ENCODE data around the gene EPHB2.

EPHB2 gene

DNA sequence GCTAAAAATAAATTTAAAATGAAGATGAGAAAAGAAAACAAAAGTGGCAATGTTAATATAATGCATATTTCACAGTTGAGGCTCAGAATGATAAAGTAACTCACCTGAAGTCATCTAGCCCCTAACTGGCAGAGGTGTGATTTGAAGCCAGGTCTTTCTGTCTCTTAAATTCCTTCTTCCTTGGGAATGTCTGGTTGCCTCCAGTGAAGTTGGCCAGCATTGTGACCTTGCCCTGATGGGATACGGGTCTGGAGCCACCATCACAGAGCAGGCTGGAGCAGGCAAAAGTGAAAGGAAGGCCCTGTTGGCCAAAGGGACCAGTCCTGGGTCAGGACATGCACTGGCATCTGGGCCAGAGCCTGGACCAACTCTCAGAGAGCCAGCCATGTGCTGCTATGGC, 111.7 kb downstream of the EPHB2 start:
- H3K4me1 ChIP-seq (ENCODE audit: low read length), result no peaks in the 10 kb centered on the region

DNA sequence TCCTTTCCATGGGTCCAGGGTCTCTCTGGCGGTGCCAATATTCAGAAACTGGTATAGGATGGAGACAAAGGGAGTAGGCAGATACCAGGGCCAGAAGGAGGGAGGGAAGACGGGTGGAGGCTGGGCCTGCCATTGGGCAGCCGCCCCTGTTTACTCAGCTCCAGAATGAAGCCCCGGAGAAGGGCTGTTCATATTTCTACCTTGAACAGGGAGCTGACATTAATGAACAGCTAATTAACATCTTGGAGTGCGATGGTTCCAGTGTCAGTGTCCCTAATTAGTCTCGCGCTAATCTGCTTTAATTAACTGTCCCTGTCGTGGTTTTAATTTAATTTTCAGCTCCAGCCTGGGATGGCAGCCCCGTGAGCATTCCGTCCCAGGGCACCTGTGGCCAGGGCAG, 113.8 kb downstream of the EPHB2 start:
- Histone ChIP-seq H3K9me2 (replicated peaks; ENCODE audit: insufficient read depth, low read length) (no peaks in the 10 kb centered on the region), H4K20me1 (ENCODE audit: insufficient read depth, low read length) (no peaks in the 10 kb centered on the region), H3K27ac (ENCODE audit: low read length) (no peak overlapping the region), H3K36me3 (replicated peaks; ENCODE audit: insufficient read depth, low read length) (no peaks in the 10 kb centered on the region), H3F3A (ENCODE audit: insufficient read depth, low read length) (no peaks in the 10 kb centered on the region), H3K4me3 (ENCODE audit: low read length) (no peak overlapping the region), H2AFZ (ENCODE audit: low read length) (no peak overlapping the region), H3K9me3 (replicated peaks; ENCODE audit: insufficient read depth, low read length) (no peaks in the 10 kb centered on the region), H3K79me2 (ENCODE audit: low read length) (no peaks in the 10 kb centered on the region), H3K4me1 (ENCODE audit: low read length) (no peaks in the 10 kb centered on the region), H3K27me3 (replicated peaks; ENCODE audit: insufficient read depth, low read length) (peaks cover 95% of the 10 kb centered on the region), H3K9ac (ENCODE audit: low read length) (no peak overlapping the region), H3K4me2 (ENCODE audit: low read depth, low read length) (no peak overlapping the region)
- TF ChIP-seq EZH2 (optimal IDR thresholded peaks at IDR 0.05; ENCODE audit: low read depth, low read length) (no peak), CTCF (IDR thresholded peaks at IDR 0.05; ENCODE audit: low read length) (no peak), EZH2phosphoT487 (IDR thresholded peaks at IDR 0.05; ENCODE audit: low read length) (no peak)
- no peak for DNase-seq

More for the DNA sequence above, 111.7 kb downstream of the EPHB2 start:
- Histone ChIP-seq H3K9me2 (replicated peaks; ENCODE audit: insufficient read depth, low read length) (no peaks in the 10 kb centered on the region), H3K9me3 (replicated peaks; ENCODE audit: insufficient read depth, low read length) (no peaks in the 10 kb centered on the region), H3F3A (ENCODE audit: insufficient read depth, low read length) (no peaks in the 10 kb centered on the region), H3K27me3 (replicated peaks; ENCODE audit: insufficient read depth, low read length) (peaks cover 94% of the 10 kb centered on the region), H3K36me3 (replicated peaks; ENCODE audit: insufficient read depth, low read length) (no peaks in the 10 kb centered on the region), H3K79me2 (ENCODE audit: low read length) (no peaks in the 10 kb centered on the region), H2AFZ (ENCODE audit: low read length) (no peak overlapping the region), H4K20me1 (ENCODE audit: insufficient read depth, low read length) (no peaks in the 10 kb centered on the region), H3K27ac (ENCODE audit: low read length) (no peak overlapping the region), H3K4me3 (ENCODE audit: low read length) (no peak overlapping the region), H3K4me2 (ENCODE audit: low read depth, low read length) (no peak overlapping the region), H3K9ac (ENCODE audit: low read length) (no peak overlapping the region)
- no peak for DNase-seq
- TF ChIP-seq EZH2phosphoT487 (IDR thresholded peaks at IDR 0.05; ENCODE audit: low read length), result no peak
- no peak for TF ChIP-seq EZH2 (optimal IDR thresholded peaks at IDR 0.05; ENCODE audit: low read depth, low read length)
- TF ChIP-seq CTCF (IDR thresholded peaks at IDR 0.05; ENCODE audit: low read length), result no peak

DNA sequence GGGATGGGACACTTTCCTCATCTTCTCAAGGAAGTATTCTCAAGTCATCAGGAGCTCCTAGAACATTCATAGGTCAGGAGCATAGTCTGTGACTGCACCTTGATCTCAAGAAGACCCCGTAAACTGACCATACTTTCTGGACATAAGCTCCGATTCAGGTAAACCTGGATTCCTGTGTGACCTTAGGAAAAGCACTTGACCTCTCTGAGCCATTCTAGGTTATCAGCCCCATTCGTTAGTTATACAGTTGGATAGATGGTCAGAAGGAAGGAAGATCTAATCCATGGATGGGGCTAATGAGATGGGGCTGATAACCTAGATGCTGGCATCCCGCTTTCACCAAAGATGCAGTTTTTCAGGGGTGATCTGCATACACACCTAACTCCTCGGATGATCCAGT, 114.3 kb downstream of the EPHB2 start:
- no peaks in the 10 kb centered on the region for H3K36me3 ChIP-seq (replicated peaks; ENCODE audit: insufficient read depth, low read length)
- H3K9me2 ChIP-seq (replicated peaks; ENCODE audit: insufficient read depth, low read length), result no peaks in the 10 kb centered on the region
- no peak overlapping the region for H3K9ac ChIP-seq (ENCODE audit: low read length)
- H3F3A ChIP-seq (ENCODE audit: insufficient read depth, low read length), result no peaks in the 10 kb centered on the region
- no peak for DNase-seq
- no peaks in the 10 kb centered on the region for H3K9me3 ChIP-seq (replicated peaks; ENCODE audit: insufficient read depth, low read length)
- H3K4me1 ChIP-seq (ENCODE audit: low read length), result no peaks in the 10 kb centered on the region
- peaks cover 98% of the 10 kb centered on the region for H3K27me3 ChIP-seq (replicated peaks; ENCODE audit: insufficient read depth, low read length)
- no peak overlapping the region for H3K27ac ChIP-seq (ENCODE audit: low read length)
- TF ChIP-seq EZH2phosphoT487 (IDR thresholded peaks at IDR 0.05; ENCODE audit: low read length) (no peak), EZH2 (optimal IDR thresholded peaks at IDR 0.05; ENCODE audit: low read depth, low read length) (no peak), CTCF (IDR thresholded peaks at IDR 0.05; ENCODE audit: low read length) (no peak)
- no peak overlapping the region for H3K4me3 ChIP-seq (ENCODE audit: low read length)
- H3K4me2 ChIP-seq (ENCODE audit: low read depth, low read length), result no peak overlapping the region
- no peaks in the 10 kb centered on the region for H4K20me1 ChIP-seq (ENCODE audit: insufficient read depth, low read length)
- no peak overlapping the region for H2AFZ ChIP-seq (ENCODE audit: low read length)
- H3K79me2 ChIP-seq (ENCODE audit: low read length), result no peaks in the 10 kb centered on the region

Measured in MM.1S (cell line).